ENCODE results near the gene LARGE1.

LARGE1 gene

DNA sequence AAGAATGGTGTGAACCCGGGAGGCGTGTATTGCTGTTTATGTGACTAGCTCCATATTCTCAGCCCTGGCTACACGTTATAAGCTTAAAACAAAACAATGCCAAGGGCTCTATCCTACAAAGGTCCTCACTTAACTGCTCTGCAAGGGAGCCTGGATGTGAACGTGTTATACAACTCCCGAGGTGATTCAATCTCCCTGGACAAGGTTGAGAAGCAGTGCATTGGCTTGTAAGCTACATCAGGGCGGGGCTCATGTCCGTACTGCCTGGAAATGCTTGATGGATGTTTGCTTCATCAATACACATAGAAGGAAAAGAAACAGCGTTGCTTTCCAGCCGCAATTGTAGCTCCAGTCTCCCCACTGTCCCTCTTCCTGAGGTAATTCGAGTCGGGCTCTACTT is 605.2 kb downstream of the LARGE1 start:
- ATAC-seq, result no peak
- Mint-ChIP-seq H3K4me1 (peaks cover 16% of the 10 kb centered on the region), H3K36me3 (peaks cover 6% of the 10 kb centered on the region), H3K27me3 (peaks cover 8% of the 10 kb centered on the region), H3K27ac (no peak overlapping the region), H3K9me3 (peaks cover 2% of the 10 kb centered on the region), H3K4me3 (no peak overlapping the region)

GRCh38 chr22:33314316-33314715 is 606.0 kb downstream of the LARGE1 start:
- H3K4me1 Mint-ChIP-seq, result peaks cover 13% of the 10 kb centered on the region
- H3K27ac Mint-ChIP-seq, result no peak overlapping the region
- peaks cover 11% of the 10 kb centered on the region for H3K36me3 Mint-ChIP-seq
- H3K4me3 Mint-ChIP-seq, result no peak overlapping the region
- H3K9me3 Mint-ChIP-seq, result peaks cover 2% of the 10 kb centered on the region
- H3K27me3 Mint-ChIP-seq, result peaks cover 8% of the 10 kb centered on the region
- no peak for ATAC-seq

GRCh38 chr22:33303099-33303498 is 617.2 kb downstream of the LARGE1 start:
- H3K36me3 Mint-ChIP-seq, result no peaks in the 10 kb centered on the region
- peak overlapping the region; percentile 75 for H3K27ac Mint-ChIP-seq
- H3K9me3 Mint-ChIP-seq, result no peaks in the 10 kb centered on the region
- H3K4me3 Mint-ChIP-seq, result no peak overlapping the region
- no peaks in the 10 kb centered on the region for H3K27me3 Mint-ChIP-seq
- peaks cover 54% of the 10 kb centered on the region for H3K4me1 Mint-ChIP-seq
- no peak for ATAC-seq

GRCh38 chr22:33302549-33302948 is 617.7 kb downstream of the LARGE1 start:
- H3K27ac Mint-ChIP-seq, result peak overlapping the region; percentile 90
- ATAC-seq, result no peak
- H3K9me3 Mint-ChIP-seq, result no peaks in the 10 kb centered on the region
- H3K36me3 Mint-ChIP-seq, result no peaks in the 10 kb centered on the region
- H3K4me3 Mint-ChIP-seq, result peak overlapping the region; percentile 28
- H3K27me3 Mint-ChIP-seq, result no peaks in the 10 kb centered on the region
- H3K4me1 Mint-ChIP-seq, result peaks cover 57% of the 10 kb centered on the region

GRCh38 chr22:33302049-33302545 is 618.2 kb downstream of the LARGE1 start:
- H3K4me3 Mint-ChIP-seq, result peak overlapping the region; percentile 28
- H3K27me3 Mint-ChIP-seq, result no peaks in the 10 kb centered on the region
- H3K36me3 Mint-ChIP-seq, result no peaks in the 10 kb centered on the region
- ATAC-seq, result peak; percentile 75
- H3K27ac Mint-ChIP-seq, result peak overlapping the region; percentile 90
- no peaks in the 10 kb centered on the region for H3K9me3 Mint-ChIP-seq
- peaks cover 57% of the 10 kb centered on the region for H3K4me1 Mint-ChIP-seq

- Mint-ChIP-seq H3K4me3 (no peak overlapping the region), H3K4me1 (peaks cover 57% of the 10 kb centered on the region), H3K9me3 (no peaks in the 10 kb centered on the region), H3K27ac (peak overlapping the region; percentile 90), H3K27me3 (no peaks in the 10 kb centered on the region), H3K36me3 (peaks cover under 1% of the 10 kb centered on the region)
- ATAC-seq, result no peak
Measured at GRCh38 chr22:33300165-33300564, 620.1 kb downstream of the LARGE1 start.

DNA sequence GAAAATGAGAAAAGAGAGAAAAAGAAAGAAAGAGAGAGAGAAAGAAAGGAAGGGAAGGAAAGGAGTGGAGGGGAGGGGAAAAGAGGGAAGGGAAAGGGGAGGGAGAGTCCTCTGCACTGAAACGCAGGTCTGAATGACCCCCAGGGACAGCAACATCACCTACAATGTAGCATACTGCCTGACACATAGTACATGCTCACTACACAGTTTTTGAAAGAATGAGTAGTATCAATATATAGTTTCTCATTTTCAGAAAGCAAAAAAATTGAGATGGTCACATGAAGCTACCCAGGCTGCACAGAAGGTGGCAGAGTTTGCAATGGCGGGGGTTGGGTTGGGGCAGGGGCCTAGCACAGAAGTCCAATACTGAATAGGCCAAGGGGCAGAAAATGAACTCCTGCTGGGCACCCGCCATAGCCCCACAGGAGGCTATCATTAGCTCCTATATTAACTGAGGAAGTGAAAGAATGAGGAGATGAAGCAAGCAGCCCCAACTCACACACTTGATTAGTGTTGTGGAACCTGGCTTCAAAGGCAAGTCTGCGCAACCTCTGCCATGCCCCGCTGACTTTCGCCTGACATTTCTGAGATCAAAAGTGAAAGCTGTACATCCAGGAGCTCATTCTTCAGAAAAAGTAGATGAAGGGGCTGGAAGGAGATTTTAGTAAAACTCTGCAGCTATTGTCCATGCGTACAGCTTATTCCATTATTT is 620.9 kb downstream of the LARGE1 start:
- peak; percentile 98 for ATAC-seq
- Mint-ChIP-seq H3K27ac (peak overlapping the region; percentile 90), H3K4me3 (peak overlapping the region; percentile 18), H3K27me3 (no peaks in the 10 kb centered on the region), H3K9me3 (no peaks in the 10 kb centered on the region), H3K36me3 (peaks cover 7% of the 10 kb centered on the region), H3K4me1 (peaks cover 61% of the 10 kb centered on the region)

- ATAC-seq, result no peak
- Mint-ChIP-seq H3K36me3 (peaks cover 7% of the 10 kb centered on the region), H3K27ac (no peak overlapping the region), H3K4me1 (peaks cover 54% of the 10 kb centered on the region), H3K27me3 (no peaks in the 10 kb centered on the region), H3K9me3 (no peaks in the 10 kb centered on the region), H3K4me3 (no peak overlapping the region)
Measured at GRCh38 chr22:33296941-33297340, 623.3 kb downstream of the LARGE1 start.

GRCh38 chr22:33288078-33288477 is 632.2 kb downstream of the LARGE1 start:
- peaks cover 37% of the 10 kb centered on the region for H3K4me1 Mint-ChIP-seq
- peaks cover 11% of the 10 kb centered on the region for H3K36me3 Mint-ChIP-seq
- ATAC-seq, result no peak
- H3K27ac Mint-ChIP-seq, result no peak overlapping the region
- no peak overlapping the region for H3K4me3 Mint-ChIP-seq
- no peaks in the 10 kb centered on the region for H3K9me3 Mint-ChIP-seq
- no peaks in the 10 kb centered on the region for H3K27me3 Mint-ChIP-seq

- Mint-ChIP-seq H3K36me3 (peaks cover 21% of the 10 kb centered on the region), H3K4me3 (no peak overlapping the region), H3K4me1 (peaks cover 46% of the 10 kb centered on the region), H3K27me3 (no peaks in the 10 kb centered on the region), H3K27ac (peak overlapping the region; percentile 88), H3K9me3 (no peaks in the 10 kb centered on the region)
- no peak for ATAC-seq
Measured at GRCh38 chr22:33275073-33275443, 645.2 kb downstream of the LARGE1 start.

- no peak for ATAC-seq
- peaks cover 21% of the 10 kb centered on the region for H3K36me3 Mint-ChIP-seq
- peaks cover 52% of the 10 kb centered on the region for H3K4me1 Mint-ChIP-seq
- H3K27me3 Mint-ChIP-seq, result no peaks in the 10 kb centered on the region
- no peaks in the 10 kb centered on the region for H3K9me3 Mint-ChIP-seq
- H3K4me3 Mint-ChIP-seq, result no peak overlapping the region
- H3K27ac Mint-ChIP-seq, result peak overlapping the region; percentile 88
Measured at GRCh38 chr22:33274214-33275072, 645.8 kb downstream of the LARGE1 start.

DNA sequence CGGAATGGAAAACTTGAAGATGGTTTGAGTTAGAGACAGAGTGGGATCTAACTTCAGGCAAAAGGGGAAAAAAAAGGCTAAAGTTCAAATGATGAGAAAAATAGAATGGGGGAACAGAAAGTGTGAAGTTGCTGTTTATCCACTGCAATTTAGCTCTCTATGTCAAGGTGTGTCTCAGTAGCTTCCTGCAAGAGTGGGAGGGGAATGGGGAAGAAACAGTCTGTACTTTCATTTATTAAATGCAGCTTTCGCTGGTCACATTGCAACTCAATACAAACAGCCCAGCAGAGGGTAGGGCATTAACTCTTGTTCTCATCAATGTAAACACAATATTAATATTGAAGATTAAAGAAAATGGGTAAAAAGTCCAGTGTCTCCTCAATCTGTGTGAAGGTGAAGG is 647.4 kb downstream of the LARGE1 start:
- Mint-ChIP-seq H3K9me3 (no peaks in the 10 kb centered on the region), H3K4me3 (peak overlapping the region; percentile 29)

GRCh38 chr22:33272180-33272579 is 648.1 kb downstream of the LARGE1 start:
- H3K4me1 Mint-ChIP-seq, result peaks cover 55% of the 10 kb centered on the region
- peak; percentile 28 for ATAC-seq

More for the DNA sequence above, 647.4 kb downstream of the LARGE1 start:
- no peaks in the 10 kb centered on the region for H3K27me3 Mint-ChIP-seq
- H3K36me3 Mint-ChIP-seq, result peaks cover 16% of the 10 kb centered on the region
- H3K4me1 Mint-ChIP-seq, result peaks cover 55% of the 10 kb centered on the region
- H3K27ac Mint-ChIP-seq, result peak overlapping the region; percentile 88
- ATAC-seq, result peak; percentile 50

DNA sequence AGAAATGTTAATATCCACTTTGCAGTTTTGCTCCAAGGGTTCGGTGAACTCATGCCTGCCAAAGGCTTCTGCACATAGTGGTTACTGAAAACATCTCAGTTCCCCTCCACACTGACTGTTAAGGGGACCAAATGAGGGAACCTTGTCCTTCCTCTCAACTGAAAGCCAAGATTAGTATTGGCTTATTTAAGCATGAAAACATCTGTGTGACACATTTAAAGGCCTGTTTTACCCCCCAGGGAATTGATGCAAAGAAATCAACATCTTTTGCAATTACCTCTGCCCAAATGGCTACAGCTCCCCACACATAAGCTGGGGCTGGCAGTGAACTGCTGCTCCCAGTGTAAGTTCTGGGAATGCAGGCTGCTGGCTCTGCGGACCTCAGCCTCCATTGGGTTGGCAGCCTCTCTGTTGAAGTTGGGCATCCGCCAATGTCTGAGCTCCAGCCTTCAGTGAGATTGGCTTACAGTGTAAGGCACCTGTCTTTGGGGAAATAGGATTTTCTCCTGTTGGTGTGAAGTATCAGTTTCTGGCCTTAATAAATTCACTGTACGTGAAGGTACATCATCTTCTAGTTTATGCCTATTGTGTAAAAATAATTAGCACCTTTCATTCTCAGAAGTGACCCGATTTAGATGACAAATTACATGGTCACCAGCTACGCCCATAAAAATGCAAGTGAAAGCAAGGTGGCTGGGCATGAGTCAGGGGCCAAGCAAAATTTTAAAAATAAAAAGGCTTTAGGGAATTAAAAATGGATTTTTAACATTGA is 648.7 kb downstream of the LARGE1 start:
- ATAC-seq, result peak; percentile 99
- Mint-ChIP-seq H3K27ac (peak overlapping the region; percentile 88), H3K9me3 (no peaks in the 10 kb centered on the region), H3K27me3 (no peaks in the 10 kb centered on the region), H3K4me1 (peaks cover 55% of the 10 kb centered on the region), H3K4me3 (peak overlapping the region; percentile 62), H3K36me3 (peaks cover 8% of the 10 kb centered on the region)

More at GRCh38 chr22:33272180-33272579, 648.1 kb downstream of the LARGE1 start:
- no peaks in the 10 kb centered on the region for H3K27me3 Mint-ChIP-seq
- H3K27ac Mint-ChIP-seq, result peak overlapping the region; percentile 88
- no peaks in the 10 kb centered on the region for H3K9me3 Mint-ChIP-seq
- peak overlapping the region; percentile 62 for H3K4me3 Mint-ChIP-seq
- peaks cover 14% of the 10 kb centered on the region for H3K36me3 Mint-ChIP-seq

DNA sequence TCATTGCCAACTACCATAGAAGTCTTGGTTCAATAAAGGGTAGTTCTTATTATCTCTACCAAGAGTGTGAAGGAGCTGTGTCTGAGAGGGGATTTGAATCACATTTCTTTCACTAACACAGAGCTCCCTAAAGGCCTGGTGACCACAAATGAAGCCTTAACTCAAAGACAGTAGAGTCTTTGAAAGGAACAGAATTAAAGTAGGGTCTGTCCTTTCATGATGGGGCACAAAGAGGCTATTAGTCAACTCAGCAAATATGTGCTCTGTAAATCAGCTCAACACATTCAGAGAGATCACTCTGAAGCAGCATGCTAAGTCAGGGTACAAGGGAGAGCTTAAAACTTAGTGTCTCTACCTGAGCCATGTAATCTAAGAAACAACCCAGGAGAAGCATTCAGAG is 649.7 kb downstream of the LARGE1 start:
- H3K9me3 Mint-ChIP-seq, result no peaks in the 10 kb centered on the region
- no peak overlapping the region for H3K4me3 Mint-ChIP-seq

More for the DNA sequence above, 649.7 kb downstream of the LARGE1 start:
- H3K27me3 Mint-ChIP-seq, result no peaks in the 10 kb centered on the region
- peak overlapping the region; percentile 88 for H3K27ac Mint-ChIP-seq
- H3K36me3 Mint-ChIP-seq, result peaks cover 8% of the 10 kb centered on the region
- peaks cover 55% of the 10 kb centered on the region for H3K4me1 Mint-ChIP-seq
- ATAC-seq, result no peak
